HuH-7 (cell line): ENCODE measurements around the gene LIPC.

Experiments
- DNase-seq: peaks from one replicate; pipeline ENCODE4 v3.0.0; 2011; ENCODE audit warnings: low spot score

Gene LIPC

GRCh38 chr15:58475573-58476524, 44.1 kb downstream of the LIPC start:
- DNase-seq, result peak; percentile 68

- no peak for DNase-seq
Measured at GRCh38 chr15:58476525-58477162, 44.9 kb downstream of the LIPC start.

GRCh38 chr15:58477170-58477569, 45.4 kb downstream of the LIPC start:
- no peak for DNase-seq

GRCh38 chr15:58478035-58478434, 46.2 kb downstream of the LIPC start:
- DNase-seq, result no peak

GRCh38 chr15:58478579-58478978, 46.8 kb downstream of the LIPC start:
- no peak for DNase-seq

- no peak for DNase-seq
Measured at GRCh38 chr15:58479941-58480340, 48.1 kb downstream of the LIPC start.

- no peak for DNase-seq
Measured at GRCh38 chr15:58483376-58483775, 51.6 kb downstream of the LIPC start.

GRCh38 chr15:58484791-58485600, 53.2 kb downstream of the LIPC start:
- no peak for DNase-seq

- no peak for DNase-seq
Measured at GRCh38 chr15:58486062-58486461, 54.3 kb downstream of the LIPC start.

- DNase-seq, result no peak
Measured at GRCh38 chr15:58486564-58486963, 54.8 kb downstream of the LIPC start.

- no peak for DNase-seq
Measured at GRCh38 chr15:58487041-58487723, 55.4 kb downstream of the LIPC start.

- DNase-seq, result no peak
Measured at GRCh38 chr15:58487724-58488120, 55.9 kb downstream of the LIPC start.

- no peak for DNase-seq
Measured at GRCh38 chr15:58489289-58490085, 57.7 kb downstream of the LIPC start.

- DNase-seq, result no peak
Measured at GRCh38 chr15:58490086-58490887, 58.5 kb downstream of the LIPC start.

- no peak for DNase-seq
Measured at GRCh38 chr15:58490888-58491473, 59.2 kb downstream of the LIPC start.

- DNase-seq, result no peak
Measured at GRCh38 chr15:58491499-58492202, 59.9 kb downstream of the LIPC start.

GRCh38 chr15:58492661-58493397, 61.0 kb downstream of the LIPC start:
- no peak for DNase-seq

GRCh38 chr15:58494567-58494966, 62.8 kb downstream of the LIPC start:
- DNase-seq, result no peak
